Loucy (cell line): ENCODE measurements around the gene TNP2.

ENCODE experiments used
- CTCF ChIP-seq: fragments of 200-600 bp; sonication (generic); conservative IDR thresholded peaks from 2 replicates; pipeline ENCODE4 v1.5.1; 2014; ENCODE audit warnings: mild to moderate bottlenecking, antibody characterized with exemption, low read length
- EZH2phosphoT487 ChIP-seq: fragments of 200-600 bp; IDR thresholded peaks from 2 replicates; pipeline ENCODE4 v1.6.1; 2018; ENCODE audit warnings: antibody characterized with exemption, mild to moderate bottlenecking, moderate library complexity, borderline replicate concordance

- no peak for TF ChIP-seq CTCF
- no peak for TF ChIP-seq EZH2phosphoT487
Observed at GRCh38 chr16:11238272-11239202, 30.6 kb downstream of the TNP2 start.
